ENCODE results near the gene ABCB9.

GRCh38 chr12:122977655-122978392 lies 11.6 kb upstream of the ABCB9 start:
- TF ChIP-seq USF2 (IDR thresholded peaks at IDR 0.05; ENCODE audit: low read length) (no peak), SUZ12 (IDR thresholded peaks at IDR 0.05; ENCODE audit: low read length) (no peak), TBP (IDR thresholded peaks at IDR 0.05; ENCODE audit: low read depth, low read length) (no peak), CTCF (IDR thresholded peaks at IDR 0.05; ENCODE audit: control extremely low read depth in 1 of 3, insufficient read depth in 1 of 3, low read depth in 1 of 3, low read length in 3 of 3) (no peak), ATF3 (IDR thresholded peaks at IDR 0.05; ENCODE audit: insufficient read depth, low read depth, low read length) (no peak), GABPA (IDR thresholded peaks at IDR 0.05; ENCODE audit: borderline replicate concordance, insufficient read depth, low read length) (no peak), TEAD4 (IDR thresholded peaks at IDR 0.05; ENCODE audit: low read depth, low read length) (no peak), MAX (IDR thresholded peaks at IDR 0.05) (no peak)

Measured in H1 (cell line).